RKO (cell line): Measurements from ENCODE around the gene PTPN1.

ENCODE experiments used
- DNase-seq: peaks from one replicate; pipeline ENCODE4 v3.0.0-alpha.2; 2016; ENCODE audit warnings: low spot score

The PTPN1 gene

GRCh38 chr20:50577175-50578018, 67.2 kb downstream of the PTPN1 start:
- no peak for DNase-seq

GRCh38 chr20:50578061-50578777, 68.0 kb downstream of the PTPN1 start:
- no peak for DNase-seq

GRCh38 chr20:50578778-50579165, 68.6 kb downstream of the PTPN1 start:
- no peak for DNase-seq

DNA sequence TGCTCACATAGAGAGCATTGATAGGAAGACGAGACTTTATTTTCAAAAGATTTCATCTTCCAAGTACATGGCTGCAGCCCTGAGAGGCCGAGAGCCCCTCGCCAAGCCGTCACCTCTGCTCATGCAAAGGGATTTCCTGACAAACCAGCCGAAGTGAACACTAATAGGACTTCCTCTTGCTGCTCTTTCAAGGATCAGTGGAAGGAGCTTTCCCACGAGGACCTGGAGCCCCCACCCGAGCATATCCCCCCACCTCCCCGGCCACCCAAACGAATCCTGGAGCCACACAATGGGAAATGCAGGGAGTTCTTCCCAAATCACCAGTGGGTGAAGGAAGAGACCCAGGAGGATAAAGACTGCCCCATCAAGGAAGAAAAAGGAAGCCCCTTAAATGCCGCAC, 69.3 kb downstream of the PTPN1 start:
- no peak for DNase-seq

DNA sequence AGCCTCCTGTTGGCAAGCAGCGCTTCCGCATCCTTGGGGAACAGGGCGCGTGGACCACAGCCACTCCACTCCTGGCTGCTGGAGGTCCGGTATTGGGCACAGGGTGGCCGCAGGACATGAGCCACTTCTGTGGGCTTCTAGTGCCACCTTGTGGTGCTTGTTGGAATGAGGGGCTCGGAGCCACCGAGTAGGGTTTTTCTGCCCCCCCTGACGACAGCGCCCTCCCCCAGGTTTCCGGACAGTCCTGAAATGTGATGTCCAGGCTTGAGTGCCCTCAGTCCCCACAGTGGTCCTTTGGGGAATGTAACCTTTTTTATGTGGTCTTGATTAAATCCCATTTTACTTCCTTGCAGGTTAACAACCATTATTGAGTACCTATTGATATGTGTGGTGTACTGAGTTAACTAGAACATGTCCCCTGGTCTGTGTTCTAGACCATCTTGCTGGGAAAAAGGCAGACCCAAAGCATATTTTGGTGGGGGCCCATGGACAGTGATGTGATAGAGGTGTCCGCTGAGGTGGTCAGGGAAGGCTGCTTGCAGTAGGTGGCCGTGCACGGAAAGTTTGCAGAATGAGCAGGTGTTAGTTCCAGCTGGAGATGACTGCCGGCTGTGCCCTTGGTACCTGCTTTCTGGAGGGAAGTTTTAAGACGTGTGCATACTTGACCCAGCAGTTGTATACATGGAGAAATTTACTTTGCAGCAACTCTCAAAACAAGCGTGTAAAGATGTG, 70.0 kb downstream of the PTPN1 start:
- DNase-seq, result peak; percentile 48

GRCh38 chr20:50580842-50581544, 70.8 kb downstream of the PTPN1 start:
- no peak for DNase-seq

DNA sequence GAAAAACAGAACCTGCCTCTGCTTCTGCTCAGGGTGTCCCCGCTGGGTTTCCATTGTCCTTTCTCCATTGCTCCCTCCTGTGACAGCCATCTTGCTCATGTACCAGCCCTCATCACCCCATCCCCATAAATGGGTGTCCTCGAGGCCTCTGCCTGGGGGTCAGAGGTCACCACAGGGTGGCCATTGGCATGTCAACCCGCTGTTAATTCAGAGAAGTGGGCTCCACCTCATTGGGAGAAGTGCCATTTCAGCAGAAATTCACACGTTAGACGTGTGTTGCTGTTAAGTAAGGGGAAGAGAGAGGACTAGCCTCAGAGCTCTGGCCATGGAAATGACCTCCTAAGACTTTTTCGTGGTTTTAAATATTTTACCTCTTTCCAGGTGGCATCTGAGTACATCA, 71.9 kb downstream of the PTPN1 start:
- DNase-seq, result no peak

GRCh38 chr20:50582591-50583234, 72.5 kb downstream of the PTPN1 start:
- DNase-seq, result no peak

GRCh38 chr20:50583442-50584150, 73.4 kb downstream of the PTPN1 start:
- no peak for DNase-seq

DNA sequence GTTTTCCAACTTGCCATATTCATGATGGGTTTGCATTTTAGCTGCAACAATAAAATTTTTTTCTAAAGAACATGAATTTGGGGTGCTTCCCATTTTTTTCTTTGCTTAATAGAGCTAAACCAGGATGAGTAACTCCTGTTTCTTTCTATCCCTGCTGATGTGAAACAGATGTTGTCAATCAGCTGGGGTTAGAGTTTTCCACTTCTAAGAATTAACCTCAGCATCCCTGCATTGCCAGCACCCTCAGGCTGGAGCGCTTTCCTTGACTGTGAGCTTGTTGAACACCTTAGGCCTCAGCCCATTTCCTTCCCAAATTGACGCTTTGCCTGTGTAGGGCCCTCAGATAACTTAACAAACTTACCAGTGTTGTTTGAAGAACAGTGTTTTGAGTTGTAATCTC, 74.5 kb downstream of the PTPN1 start:
- no peak for DNase-seq

- DNase-seq, result no peak
These were observed 75.0 kb downstream of the PTPN1 start for GRCh38 chr20:50585214-50585613.

- DNase-seq, result no peak
These were observed 75.5 kb downstream of the PTPN1 start for GRCh38 chr20:50585678-50586077.

- DNase-seq, result no peak
These were observed 76.5 kb downstream of the PTPN1 start for GRCh38 chr20:50586531-50587232.

DNA sequence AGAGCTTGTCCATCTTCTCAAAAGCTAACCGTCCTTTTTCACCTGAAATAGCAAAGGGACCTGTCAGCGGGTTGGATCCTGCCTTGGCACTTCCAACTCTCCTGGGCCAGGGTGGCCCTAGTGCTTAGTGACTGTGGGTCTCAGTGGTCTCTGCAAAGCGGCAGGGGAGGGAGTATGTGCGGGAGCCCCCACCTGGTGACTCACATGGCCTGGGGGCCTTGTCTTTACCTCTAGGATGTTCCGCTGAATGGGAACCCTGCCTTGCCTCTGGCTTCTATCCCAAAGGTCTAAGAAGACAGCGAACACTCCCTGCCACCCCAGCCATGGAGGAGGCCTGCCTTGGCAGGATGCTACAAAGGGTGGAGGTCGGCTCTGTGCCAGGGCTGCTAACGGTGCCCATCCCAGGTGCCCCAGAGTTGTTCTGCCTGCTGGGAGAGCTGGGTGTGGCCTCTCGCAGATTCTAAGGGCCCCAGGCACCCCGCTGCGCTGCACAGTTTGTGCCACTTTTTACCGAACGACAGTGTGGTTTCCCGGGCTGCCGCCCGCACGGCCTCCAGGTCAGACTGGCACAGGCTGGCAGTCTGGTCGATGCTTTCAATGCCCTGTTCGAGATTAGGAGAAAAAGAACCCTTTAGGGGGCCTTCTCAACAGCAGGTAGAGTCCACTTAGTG, 77.2 kb downstream of the PTPN1 start:
- DNase-seq, result no peak

GRCh38 chr20:50588034-50588736, 78.0 kb downstream of the PTPN1 start:
- DNase-seq, result peak; percentile 74

DNA sequence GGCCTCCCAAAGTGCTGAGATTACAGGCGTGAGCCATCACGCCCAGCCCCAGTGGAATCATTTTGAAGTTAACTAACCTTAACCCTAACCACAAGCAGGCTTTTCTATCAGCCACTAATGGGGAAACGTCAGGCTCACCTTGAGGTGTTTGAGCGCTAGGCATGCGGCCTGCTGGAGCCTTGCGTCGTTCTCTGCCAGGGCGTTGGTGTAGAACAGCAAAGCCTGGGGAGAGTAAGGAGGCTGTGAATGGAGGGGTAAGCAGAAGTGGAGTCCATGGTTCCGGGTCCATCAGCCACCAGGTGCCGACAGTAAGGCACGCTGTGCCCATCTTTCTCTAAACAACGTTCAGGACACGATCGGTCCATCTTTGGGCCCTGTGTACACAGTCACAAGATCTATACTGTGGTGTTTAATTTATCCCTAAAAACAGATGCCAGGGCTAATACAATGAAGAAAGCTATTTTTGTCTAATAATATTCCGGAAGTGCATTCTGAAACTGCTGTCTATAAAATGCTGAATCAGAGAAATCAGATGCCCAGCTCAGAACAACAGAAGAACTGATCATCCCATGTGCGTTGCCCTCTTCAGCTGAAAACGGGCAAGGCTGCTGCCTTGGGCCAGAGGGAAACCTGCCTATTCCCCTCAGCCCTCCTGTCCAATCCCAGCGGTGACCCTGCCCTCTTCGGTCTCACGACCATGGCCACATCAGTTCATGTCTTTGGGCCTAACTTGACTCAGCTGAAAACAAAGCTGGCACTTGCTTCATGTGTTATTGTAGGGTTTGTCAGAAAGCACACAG, 79.6 kb downstream of the PTPN1 start:
- no peak for DNase-seq

GRCh38 chr20:50590348-50590664, 80.1 kb downstream of the PTPN1 start:
- no peak for DNase-seq

GRCh38 chr20:50591233-50591852, 81.2 kb downstream of the PTPN1 start:
- no peak for DNase-seq
